Hepatocyte (in vitro differentiated cells): ENCODE data around the gene TBC1D17.

Experiments used
- CTCF ChIP-seq: fragments of 200-600 bp; sonication (generic); IDR thresholded peaks from 2 replicates; pipeline ENCODE4 v1.5.1; 2016; ENCODE audit warnings: antibody characterized with exemption, mild to moderate bottlenecking; ENCODE audit not compliant: poor library complexity
- EZH2phosphoT487 ChIP-seq: fragments of 200-600 bp; sonication (generic); IDR thresholded peaks from one replicate; pipeline ENCODE4 v1.6.1; 2018; ENCODE audit warnings: antibody characterized with exemption, mild to moderate bottlenecking, low read depth, moderate library complexity; ENCODE audit not compliant: unreplicated experiment, severe bottlenecking

- TF ChIP-seq CTCF = no peak
- no peak for TF ChIP-seq EZH2phosphoT487
These were observed 1.9 kb downstream of the TBC1D17 start for GRCh38 chr19:49879243-49879963.
